GM19099 (cell line): ENCODE results near the gene IPP.

Experiments used
- POLR2A ChIP-seq: IDR thresholded peaks from 3 replicates; pipeline ENCODE4 v1.6.1; 2011; ENCODE audit warnings: low read depth; ENCODE audit not compliant: insufficient read length; ENCODE audit errors: extremely low read depth

Gene IPP

GRCh38 chr1:45750298-45751038 is at the start of gene IPP:
IPP (minus strand) TSS chr1:45750653; CDS start chr1:45746411, 4,242 bp downstream.
- TF ChIP-seq POLR2A: peak; percentile 96

DNA sequence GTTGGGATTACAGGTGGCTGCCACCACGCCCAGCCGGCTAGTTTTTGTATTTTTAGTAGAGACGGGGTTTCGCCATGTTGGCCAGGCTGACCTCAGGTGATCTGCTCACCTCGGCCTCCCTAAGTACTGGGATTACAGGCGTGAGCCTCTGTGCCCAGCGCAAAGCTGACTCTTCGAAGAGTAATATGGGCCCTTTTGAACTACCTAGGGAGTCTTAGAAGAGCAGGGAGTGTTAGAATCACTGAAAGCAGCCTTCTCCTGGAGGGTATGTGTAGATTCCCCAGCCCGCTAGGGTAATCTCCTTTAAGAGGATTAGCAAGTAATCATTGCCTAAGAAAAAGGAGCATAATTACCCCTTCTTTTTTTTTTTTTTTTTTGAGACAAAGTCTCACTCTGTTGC is 46.5 kb upstream of the IPP start:
- no peak for TF ChIP-seq POLR2A

- TF ChIP-seq POLR2A: no peak
Measured at GRCh38 chr1:45796381-45796780, 45.9 kb upstream of the IPP start.

- no peak for TF ChIP-seq POLR2A
Measured at GRCh38 chr1:45793942-45794604, 43.6 kb upstream of the IPP start.

DNA sequence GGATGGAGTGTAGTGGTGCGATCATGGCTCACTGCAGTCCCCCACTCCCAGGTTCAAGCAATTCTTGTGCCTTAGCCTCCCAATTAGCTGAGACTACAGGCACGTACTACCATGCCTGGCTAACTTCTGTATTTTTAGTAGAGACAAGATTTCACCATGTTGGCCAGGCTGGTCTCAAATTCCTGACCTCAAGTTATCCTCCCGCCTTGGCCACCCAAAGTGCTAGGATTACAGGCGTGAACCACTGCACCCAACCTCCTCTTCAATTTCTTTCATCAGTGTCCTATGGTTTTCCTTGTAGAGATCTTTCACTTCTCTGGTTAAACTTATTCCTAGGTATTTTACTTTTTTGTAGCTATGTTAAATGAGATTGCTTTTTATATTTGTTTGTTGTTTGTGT is 42.3 kb upstream of the IPP start:
- TF ChIP-seq POLR2A: no peak

DNA sequence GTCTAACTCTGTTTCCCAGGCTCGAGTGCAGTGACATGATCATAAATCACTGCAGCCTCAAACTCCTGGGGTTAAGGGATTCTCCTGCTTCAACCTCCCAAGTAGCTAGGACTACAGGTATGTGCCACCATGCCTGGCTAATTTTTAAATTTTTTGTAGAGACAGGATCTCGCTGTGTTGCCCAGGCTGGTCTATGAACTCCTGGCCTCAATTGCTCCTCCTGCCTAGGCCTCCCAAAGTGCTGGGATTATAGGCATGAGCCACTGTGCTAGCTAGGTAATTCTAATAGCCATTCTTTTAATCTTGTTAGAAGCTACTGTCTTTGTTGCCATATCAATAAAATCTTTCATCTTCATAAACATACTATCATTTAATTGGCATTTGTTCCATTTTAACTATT is 39.1 kb upstream of the IPP start:
- no peak for TF ChIP-seq POLR2A

GRCh38 chr1:45787905-45788304 is 37.5 kb upstream of the IPP start:
- no peak for TF ChIP-seq POLR2A

DNA sequence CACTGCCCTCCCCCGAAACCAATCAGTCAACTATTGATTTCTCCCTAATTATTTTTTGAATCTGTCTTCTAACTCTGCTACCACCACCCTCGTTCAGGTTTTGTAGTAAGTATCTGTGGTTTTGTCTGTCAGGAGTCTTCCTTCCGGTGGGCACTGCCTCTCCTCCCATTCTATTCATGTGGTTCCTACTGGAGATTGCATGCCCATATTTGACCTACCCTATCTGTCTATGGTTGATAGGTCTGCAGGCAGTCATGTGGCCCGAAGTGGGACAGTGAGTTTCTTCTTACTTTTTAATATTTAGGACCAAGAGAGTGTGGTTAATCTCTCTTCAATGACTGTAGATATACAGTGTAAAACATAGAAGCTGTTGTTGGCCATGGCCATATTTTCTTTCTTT is 35.1 kb upstream of the IPP start:
- TF ChIP-seq POLR2A: no peak

DNA sequence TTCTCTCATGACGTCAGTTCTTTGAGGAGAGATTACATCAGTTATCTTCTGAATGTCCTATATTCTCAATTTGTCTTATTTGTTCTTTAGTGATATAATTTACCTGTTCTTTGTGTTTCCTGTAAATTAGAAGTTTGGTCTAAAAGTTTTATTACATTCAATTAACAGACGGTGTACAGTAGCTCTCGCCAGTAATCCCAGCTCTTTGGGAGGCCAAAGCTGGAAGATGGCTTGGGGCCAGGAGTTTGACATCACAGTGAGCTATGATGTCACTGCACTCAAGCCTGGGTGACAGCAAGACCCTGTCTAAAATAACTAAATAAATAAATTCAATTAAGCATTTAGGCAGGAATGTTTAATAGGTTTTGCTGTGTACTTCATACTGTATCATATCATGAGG is 25.3 kb upstream of the IPP start:
- TF ChIP-seq POLR2A: no peak

GRCh38 chr1:45772971-45773370 is 22.5 kb upstream of the IPP start:
- no peak for TF ChIP-seq POLR2A

GRCh38 chr1:45769261-45769932 is 18.9 kb upstream of the IPP start:
- TF ChIP-seq POLR2A: no peak

DNA sequence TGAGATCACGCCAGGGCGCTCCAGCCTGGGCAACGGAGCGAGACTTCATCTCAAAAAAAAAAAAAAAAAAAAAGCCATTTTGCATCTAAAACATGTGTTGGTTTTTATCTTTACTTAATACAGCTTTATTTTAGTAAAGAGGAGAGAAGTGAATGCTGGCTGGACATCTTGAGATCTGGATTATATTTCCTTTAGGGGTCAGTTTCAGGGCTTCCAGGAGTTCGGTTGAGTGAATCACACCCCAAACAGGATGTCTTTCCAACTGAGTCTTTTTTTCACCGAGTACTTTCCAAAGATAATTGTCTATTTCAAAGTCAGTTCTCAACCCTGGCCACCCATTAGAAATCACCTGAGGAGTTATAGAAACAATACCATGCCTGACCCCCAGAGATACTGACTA is 16.6 kb upstream of the IPP start:
- no peak for TF ChIP-seq POLR2A

DNA sequence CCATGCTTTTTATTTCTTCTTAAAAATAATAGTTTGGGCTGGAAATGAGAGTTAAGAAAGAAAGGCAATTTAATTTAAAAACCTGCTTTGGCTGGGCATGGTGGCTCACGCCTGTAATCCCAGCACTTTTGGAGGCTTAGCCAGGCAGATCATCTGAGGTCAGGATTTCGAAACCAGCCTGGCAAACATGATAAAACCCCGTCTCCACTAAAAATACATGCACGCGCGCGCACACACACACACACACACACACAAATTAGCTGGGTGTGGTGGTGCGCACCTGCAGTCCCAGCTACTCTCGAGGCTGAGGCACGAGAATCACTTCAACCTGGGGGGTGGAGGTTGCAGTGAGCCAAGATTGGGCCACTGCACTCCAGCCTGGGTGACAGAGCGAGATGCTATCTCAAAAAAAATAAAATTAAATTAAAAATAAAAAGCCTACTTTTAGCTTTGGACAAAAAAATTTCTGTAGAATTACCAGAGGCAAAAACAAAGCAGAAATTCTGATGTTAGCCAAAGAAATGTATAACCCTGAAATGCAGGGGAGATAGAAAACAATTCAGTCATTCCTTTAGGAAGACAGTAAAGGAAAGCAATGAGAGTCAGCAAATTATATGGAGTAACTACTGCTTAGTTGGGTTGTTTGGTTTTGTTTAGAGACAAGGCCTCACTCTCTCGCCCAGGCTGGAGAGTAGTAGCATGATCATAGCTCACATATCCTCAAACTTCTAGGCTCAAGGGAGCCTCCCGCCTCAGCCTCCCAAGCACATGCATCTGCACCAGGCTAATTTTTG is 15.7 kb upstream of the IPP start:
- no peak for TF ChIP-seq POLR2A

DNA sequence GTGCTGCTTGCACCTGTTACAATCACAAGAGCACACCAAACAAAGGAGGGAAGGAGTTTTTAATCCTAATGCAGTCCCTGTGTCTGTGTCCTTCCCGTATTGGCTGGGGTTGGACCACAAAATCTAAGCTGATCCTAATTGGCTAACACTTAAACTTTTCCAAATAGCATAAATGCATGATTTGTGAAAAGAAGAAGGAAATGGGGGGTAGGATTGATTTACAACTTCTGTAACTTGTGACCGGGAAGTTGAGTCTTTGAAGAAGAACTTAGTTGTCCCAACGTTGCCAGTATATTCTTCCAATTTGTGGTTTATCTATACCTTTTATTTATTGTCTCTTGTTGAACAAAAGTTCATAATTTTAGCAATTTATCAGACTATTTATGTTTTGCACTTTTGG is 11.8 kb upstream of the IPP start:
- TF ChIP-seq POLR2A: no peak

DNA sequence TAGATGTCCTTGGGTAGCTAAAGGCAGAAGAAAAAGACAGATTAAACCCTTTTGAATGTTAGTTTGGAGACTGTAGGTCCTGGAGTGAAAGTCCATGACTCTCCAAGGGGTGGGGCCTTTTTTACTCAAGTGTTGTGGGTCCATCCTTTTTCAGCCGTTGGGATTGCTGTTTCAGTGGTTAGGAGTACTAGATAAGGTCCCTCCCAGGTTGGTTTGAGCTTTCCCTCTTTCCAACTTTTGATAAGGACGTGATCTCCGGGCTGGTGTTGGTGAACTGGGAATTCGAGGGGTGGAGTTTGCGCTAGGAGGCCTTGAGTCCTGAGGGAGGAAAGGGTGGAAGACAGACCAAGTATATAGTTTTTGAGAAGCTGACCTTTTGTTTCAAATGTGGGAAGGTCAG is 5.2 kb upstream of the IPP start:
- TF ChIP-seq POLR2A: no peak

GRCh38 chr1:45753248-45754037 is 3.0 kb upstream of the IPP start:
- TF ChIP-seq POLR2A: no peak
